Lower leg skin (tissue), 3 donors: ENCODE results near the gene ZNF428.

Experiments
- POLR2A ChIP-seq, 2 donors: fragments of 450-650 bp; IDR thresholded peaks; one replicate each; pipeline ENCODE4 v1.6.1; 2016 to 2017; ENCODE audit warnings: antibody characterized with exemption in 2 of 2, mild to moderate bottlenecking in 1 of 2, moderate library complexity in 1 of 2
- TF ChIP-seq, protein P1 (sequence below), 3 donors: fragments of 450-650 bp; IDR thresholded peaks; one replicate each; pipeline ENCODE4 v1.5.1; 2016; ENCODE audit warnings: antibody characterized with exemption in 3 of 3, mild to moderate bottlenecking in 3 of 3, moderate library complexity in 2 of 3

DNA sequence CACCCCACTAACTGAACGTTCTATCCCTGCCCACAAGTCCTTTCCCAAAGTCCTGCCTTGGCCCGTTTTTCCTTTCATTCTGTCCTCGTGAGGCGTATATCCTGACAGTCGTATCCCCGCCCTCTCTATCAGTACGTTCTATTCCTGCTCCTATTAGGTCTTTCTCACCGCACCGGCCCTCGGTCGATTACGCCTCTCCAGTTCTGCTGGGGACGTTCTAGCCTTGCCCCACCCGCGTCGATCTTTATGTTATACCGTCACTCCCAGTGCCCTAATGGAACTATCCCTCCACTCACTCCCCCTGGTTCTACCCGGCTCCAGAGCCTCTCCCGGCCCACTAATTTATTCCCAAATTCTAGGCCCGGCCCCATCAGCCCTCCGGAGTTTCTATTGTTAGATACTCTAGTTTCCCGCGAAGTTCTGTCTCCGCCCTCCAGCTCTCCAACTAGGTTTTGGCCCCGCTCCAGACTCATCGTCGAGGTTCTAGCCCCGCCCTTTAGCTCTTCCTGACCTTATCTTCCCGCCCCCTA, 48.5 kb upstream of the ZNF428 start:
- TF ChIP-seq POLR2A (IDR thresholded peaks at IDR 0.05): no peak
- TF ChIP-seq, protein P1, sequence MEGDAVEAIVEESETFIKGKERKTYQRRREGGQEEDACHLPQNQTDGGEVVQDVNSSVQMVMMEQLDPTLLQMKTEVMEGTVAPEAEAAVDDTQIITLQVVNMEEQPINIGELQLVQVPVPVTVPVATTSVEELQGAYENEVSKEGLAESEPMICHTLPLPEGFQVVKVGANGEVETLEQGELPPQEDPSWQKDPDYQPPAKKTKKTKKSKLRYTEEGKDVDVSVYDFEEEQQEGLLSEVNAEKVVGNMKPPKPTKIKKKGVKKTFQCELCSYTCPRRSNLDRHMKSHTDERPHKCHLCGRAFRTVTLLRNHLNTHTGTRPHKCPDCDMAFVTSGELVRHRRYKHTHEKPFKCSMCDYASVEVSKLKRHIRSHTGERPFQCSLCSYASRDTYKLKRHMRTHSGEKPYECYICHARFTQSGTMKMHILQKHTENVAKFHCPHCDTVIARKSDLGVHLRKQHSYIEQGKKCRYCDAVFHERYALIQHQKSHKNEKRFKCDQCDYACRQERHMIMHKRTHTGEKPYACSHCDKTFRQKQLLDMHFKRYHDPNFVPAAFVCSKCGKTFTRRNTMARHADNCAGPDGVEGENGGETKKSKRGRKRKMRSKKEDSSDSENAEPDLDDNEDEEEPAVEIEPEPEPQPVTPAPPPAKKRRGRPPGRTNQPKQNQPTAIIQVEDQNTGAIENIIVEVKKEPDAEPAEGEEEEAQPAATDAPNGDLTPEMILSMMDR (IDR thresholded peaks at IDR 0.05): no peak
